HG03039 (cell line): ENCODE measurements around the gene RHOXF2B.
"Not testable (repeated sequence)": the region's sequence is repeated elsewhere in the genome, so short reads cannot be mapped to it uniquely, and the experiment has no call there.

Experiments
- ATAC-seq: cut with Tn5 transposase; IDR thresholded peaks from one replicate; pipeline ENCODE4 v1.9.1; 2021; ENCODE audit warnings: mild to moderate bottlenecking, moderate library complexity; ENCODE audit not compliant: unreplicated experiment

RHOXF2B gene

DNA sequence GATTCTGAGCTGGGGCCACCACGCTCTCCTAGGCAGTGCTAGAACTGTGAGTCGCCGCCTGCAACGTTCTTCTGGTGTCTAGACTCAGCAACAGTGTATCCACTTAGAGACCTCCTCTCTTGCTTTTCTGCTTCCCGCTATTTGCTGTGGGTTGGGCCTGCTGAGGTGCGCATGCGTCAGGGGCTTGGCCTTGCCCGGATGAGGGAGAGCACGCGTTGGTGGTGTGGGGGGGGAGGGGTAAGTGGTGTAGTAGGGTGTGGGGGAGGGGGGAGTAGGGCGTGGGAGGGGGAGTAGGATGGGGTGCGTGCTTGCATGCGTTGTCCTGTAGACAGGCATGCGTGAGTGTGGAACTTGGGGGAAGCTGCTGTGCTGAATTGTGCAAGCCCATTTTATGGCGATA, at the start of gene RHOXF2B:
Gene RHOXF2B, minus strand, starts transcription at position 101 of the 400 bp plus-strand sequence. CDS start 138 bp downstream, outside the sequence.
- ATAC-seq = not testable (repeated sequence)

GRCh38 chrX:120125444-120125843, 48.0 kb upstream of the RHOXF2B start:
- ATAC-seq = no peak

- ATAC-seq = no peak
These were observed 42.7 kb upstream of the RHOXF2B start for GRCh38 chrX:120120223-120120622.

GRCh38 chrX:120115438-120115963, 38.0 kb upstream of the RHOXF2B start, which contains the start of gene RHOXF1:
RHOXF1 (minus strand) TSS chrX:120115913; CDS start chrX:120115862, 51 bp downstream.
- ATAC-seq = no peak

DNA sequence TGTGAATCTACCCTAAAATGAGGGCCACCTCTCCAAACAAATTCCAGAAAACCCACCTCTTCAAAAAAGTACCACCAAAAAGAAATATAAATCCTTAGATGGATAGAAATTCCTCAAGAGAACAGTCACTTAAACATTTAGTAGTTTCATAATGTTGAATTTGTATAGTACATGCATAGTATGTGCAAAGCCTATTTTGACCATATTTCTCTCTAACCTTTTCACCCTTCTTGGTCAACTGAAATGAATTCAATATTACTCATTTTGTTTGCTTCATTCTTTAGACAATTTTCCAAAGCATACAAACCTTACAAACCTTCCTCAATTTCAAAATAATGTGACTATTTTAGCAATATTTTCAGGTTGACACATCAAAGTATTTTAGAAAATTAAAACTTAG, 34.1 kb upstream of the RHOXF2B start:
- no peak for ATAC-seq

GRCh38 chrX:120109378-120109777, 31.9 kb upstream of the RHOXF2B start:
- ATAC-seq = no peak

- not testable (repeated sequence) for ATAC-seq
These were observed 27.2 kb upstream of the RHOXF2B start for GRCh38 chrX:120104707-120105106.

DNA sequence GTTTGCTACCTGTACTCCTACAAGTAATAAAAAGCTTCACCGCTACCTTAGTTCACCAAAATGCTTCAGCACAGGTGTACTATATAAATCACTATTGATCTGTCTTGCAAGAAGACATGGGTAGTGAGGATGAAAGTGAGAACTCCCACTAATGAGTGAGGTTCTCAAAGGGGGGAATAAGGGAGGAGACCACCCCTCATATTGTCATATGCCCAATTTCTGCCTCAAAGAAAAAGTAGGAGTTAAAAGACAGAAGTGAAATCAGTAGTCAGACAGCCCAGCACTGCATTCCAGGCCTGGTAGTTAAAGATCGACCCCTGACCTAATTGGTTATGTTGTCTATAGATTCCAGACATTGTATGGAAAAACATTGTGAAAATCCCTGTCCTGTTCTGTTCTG, 23.6 kb upstream of the RHOXF2B start:
- not testable (repeated sequence) for ATAC-seq

DNA sequence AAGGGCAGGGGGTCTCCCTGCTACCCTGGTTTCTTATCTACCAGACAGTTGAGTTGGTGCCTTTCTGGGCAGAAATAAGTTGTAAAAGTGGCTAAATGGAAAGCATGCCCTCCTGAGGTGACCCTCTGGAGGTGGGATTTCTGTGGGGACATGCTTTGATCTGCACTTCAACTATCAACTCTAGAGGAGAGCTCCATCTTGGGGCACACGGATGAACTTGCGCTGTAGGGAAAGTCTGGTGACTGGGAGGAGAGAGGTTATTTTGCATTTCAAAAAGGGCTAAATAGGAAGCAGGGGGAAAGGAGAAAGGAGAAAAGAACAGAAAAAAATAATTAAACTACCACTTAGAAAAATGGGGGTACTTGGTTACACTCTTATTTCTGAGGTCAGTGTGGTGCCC, 12.7 kb upstream of the RHOXF2B start:
- ATAC-seq = no peak

DNA sequence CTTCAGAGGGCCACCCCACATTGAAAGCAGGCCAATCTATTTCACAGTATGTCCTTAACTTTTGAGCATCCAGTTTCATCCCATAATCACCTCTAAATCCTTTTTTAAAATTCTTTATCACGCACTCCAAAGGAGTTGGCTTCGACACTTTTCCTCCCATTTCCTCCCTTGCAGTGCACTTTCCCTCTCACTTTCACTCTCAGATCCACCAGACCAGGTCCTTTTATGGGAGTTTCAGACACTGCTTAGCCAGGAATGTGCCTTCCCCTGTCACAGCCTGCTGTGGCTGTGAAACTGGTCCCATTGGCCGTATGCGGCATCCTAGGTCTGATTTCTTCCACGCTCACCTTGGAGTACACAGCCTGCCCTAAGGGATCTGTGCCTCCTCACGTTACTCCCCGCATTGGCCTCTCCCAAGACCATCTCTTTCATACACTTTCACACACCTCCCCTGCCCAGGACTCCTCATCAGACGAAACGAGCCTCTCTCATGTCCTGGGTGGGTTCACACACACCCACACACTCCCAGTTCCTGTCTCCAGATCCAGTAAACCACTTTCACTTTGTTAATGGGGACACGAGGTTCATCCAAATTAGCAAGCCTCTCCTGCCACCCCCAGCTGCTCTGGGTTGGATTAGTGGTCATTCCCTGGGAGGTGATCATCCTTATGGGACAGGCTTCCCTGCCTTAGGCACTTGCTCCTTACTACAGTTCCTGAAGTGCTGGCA, 10.0 kb upstream of the RHOXF2B start:
- no peak for ATAC-seq

DNA sequence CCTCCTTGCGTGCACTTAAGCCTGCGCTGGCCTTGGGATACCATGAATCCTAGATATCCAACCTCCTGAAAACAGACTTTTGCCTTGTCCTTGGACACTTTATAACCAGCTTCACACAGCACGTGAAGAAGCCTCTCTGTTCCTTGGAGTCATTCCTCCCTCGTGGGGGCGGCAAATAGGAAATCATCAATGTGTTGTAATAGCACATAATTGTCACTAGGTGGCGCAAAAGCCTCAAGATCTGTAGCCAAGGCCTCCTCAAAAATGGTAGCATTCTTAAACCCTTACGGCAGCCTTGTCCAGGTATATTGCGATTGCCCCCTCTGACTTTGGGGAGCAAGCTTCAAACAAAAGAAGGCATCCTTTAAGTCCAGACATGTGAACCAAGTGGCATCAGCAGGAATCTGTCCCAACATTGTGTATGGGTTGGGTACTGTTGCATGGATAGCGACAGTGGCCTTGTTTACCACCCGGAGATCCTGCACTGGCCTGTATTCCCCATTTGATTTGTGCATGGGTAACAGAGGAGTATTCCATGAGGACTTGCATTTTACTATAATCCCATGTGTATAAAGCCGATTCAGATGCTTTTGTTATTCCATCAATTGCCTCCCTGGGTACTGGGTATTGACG, 8.2 kb upstream of the RHOXF2B start:
- not testable (repeated sequence) for ATAC-seq

DNA sequence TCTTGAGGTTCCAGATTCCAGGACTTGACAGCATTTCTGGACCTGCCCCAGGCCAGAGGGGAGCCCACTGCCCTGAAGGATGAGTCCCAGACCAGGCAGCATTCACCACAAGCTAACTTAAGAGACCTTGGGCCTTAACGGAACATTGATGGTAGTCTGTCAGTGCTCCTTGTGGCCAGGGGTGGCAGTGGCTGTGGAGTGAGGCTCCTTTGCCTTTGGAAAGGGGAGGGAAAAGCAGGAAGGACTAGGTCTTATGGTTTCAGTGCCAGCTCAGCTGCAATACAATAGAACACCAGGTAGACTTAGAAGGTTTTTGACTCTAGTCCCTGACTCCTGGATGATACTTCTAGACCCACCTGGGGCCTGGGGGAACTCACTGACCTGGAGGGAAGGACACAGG, 11.3 kb downstream of the RHOXF2B start:
- ATAC-seq = not testable (repeated sequence)

GRCh38 chrX:120042712-120043111, 34.8 kb downstream of the RHOXF2B start:
- ATAC-seq = not testable (repeated sequence)

GRCh38 chrX:120042247-120042646, 35.2 kb downstream of the RHOXF2B start:
- ATAC-seq = not testable (repeated sequence)

DNA sequence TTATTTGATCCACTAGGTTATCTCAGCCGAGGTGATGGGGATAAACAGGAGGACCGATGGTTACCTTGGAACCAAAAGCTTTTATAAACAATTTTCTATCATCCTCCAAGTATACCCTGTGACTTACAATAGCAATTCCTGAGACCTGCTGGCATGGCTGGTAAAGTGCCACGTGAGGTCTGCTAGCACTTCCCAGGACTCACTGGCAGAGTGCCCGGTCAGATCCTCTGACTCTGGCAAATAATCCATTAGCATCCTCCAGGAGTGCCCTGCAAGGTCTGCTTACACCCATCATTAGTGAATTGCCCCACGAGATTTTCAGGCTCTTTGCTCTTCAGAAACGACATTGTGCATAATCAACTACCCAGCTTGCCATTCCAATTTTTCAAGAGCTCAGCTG, 37.3 kb downstream of the RHOXF2B start:
- ATAC-seq = not testable (repeated sequence)

DNA sequence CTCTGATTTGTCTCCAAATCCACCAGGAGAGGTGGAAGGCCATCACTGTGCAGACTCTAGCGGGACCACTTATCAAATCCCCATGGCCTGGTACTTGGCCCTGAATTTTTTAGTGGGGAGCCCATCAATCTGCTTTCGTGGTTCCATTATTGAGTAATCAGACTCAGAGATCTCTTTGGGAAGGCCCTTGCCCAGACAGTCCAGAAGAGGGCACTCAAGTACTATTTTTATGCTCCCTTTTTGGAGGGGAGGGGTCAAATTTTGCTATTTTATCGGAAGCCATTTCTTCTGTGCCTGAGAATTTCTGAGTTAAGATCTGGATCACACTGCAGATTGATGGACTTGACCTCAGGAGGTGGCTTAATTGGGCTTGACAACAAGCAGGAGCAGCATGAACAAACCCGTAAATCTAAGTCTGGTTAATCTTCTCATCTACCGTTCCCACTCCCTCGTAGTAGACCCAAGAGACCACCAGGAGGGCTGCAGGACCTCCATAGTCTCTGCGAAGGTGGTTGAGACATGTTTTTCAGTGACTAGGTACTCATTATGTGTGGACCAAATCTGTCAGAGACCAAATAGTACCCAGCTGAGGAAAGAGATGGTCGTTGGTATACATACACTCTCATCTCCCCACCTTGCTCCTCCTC, 38.3 kb downstream of the RHOXF2B start:
- not testable (repeated sequence) for ATAC-seq

- no peak for ATAC-seq
These were observed 40.8 kb downstream of the RHOXF2B start for GRCh38 chrX:120036704-120037103.

DNA sequence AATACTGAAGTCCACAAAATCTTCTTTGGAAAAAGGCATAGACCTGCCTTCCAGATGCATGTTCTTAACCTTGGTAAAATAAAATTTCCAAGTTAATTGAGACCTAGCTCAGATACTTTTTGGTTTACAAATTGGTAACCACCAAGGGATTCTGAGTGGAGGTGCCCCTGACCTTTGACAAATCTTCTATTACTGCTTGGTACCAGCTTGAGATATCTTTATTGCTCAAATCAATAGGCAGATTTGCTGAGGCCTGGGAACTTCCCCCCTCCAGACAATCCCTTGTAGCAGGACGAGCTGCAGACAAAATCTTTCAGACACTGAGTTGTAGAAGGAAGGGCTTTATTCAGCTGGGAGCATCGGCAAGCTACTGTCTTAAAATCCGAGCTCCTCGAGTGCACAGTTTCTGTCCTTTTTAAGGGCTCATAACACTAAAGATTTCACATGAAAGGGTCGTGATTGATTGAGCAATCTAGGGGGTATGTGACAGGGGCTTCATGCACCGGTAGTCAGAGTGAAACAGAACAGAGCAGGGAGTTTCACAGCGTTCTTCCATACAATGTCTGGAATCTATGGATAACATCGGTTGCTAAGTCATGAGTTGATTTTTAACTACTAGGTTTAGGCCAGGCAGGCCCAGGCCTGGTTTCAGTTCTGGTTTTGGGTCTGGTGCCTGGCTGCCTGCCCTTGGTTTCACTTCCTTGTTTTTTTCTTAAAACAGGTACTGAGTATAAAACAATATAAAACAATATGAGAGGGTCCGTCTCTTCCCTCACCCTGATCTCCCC, 41.8 kb downstream of the RHOXF2B start:
- not testable (repeated sequence) for ATAC-seq

DNA sequence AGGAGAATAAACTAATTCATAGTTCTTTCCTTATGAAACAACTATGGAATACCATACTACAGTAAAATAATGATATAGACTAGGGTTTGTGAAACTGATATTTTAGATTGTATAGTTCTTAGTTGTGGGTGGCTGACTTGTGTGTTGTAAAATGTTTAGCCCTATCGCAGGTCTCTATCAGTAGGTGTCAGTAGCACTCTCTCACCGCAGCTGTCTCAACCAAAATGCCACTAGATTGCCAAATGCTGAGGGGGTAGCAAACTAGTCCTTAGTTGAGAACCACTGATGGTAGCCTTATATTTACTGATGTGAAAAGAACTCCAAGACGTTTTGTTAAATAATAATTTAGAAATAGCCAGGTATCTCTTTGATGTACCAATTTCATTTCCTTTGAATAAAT, 48.1 kb downstream of the RHOXF2B start:
- ATAC-seq = no peak

GRCh38 chrX:120023259-120023658, 54.2 kb downstream of the RHOXF2B start:
- no peak for ATAC-seq

- ATAC-seq = no peak
These were observed 54.7 kb downstream of the RHOXF2B start for GRCh38 chrX:120022763-120023162.
